Activated T-helper 17 cell treated with anti-CD3 and anti-CD28 coated beads, Interleukin-2, amount 50 U/mL, for 72 hours (primary cell): Measurements from ENCODE around the gene SEC22C. TPM values are rescaled to one million over a fixed set of nuclear protein-coding genes. Genes with fewer than 3 reads are reported as not detected.
"Not testable (repeated sequence)": the region's sequence is repeated elsewhere in the genome, so short reads cannot be mapped to it uniquely, and the experiment has no call there.

Experiments used
- ATAC-seq: fragments of 150-1000 bp; cut with Tn5 transposase; replicated peaks from 2 replicates; pipeline ENCODE4 v1.10.0; 2021; ENCODE audit warnings: mild to moderate bottlenecking, moderate library complexity
- H3K27ac Mint-ChIP-seq: one replicate; pipeline ENCODE4 v1.8.0; 2022; ENCODE audit warnings: mixed read lengths
- H3K27me3 Mint-ChIP-seq: one replicate; pipeline ENCODE4 v1.8.0; 2022; ENCODE audit warnings: mixed read lengths
- H3K36me3 Mint-ChIP-seq: one replicate; pipeline ENCODE4 v1.8.0; 2022; ENCODE audit warnings: low read depth, mild to moderate bottlenecking, mixed read lengths
- H3K4me1 Mint-ChIP-seq: one replicate; pipeline ENCODE4 v1.8.0; 2022; ENCODE audit warnings: mixed read lengths
- H3K4me3 Mint-ChIP-seq: one replicate; pipeline ENCODE4 v1.8.0; 2022; ENCODE audit warnings: mild to moderate bottlenecking, mixed read lengths
- H3K9me3 Mint-ChIP-seq: one replicate; pipeline ENCODE4 v1.8.0; 2022; ENCODE audit warnings: mixed read lengths
- total RNA-seq, 2 donors: library from RNA; stranded (reverse); gene quantifications; one replicate each; pipeline ENCODE4 v1.2.3, GENCODE V29; 2022

The SEC22C gene
- total RNA-seq, 2 donors from 2014 or later: 32.3 to 46.9 TPM

GRCh38 chr3:42556817-42557216, 24.9 kb downstream of the SEC22C start:
- not testable (repeated sequence) for H3K27me3 Mint-ChIP-seq, H3K9me3 Mint-ChIP-seq
- H3K36me3 Mint-ChIP-seq: peaks cover 87% of the 10 kb centered on the region
- H3K27ac Mint-ChIP-seq: peak overlapping the region; percentile 96
- peaks cover 20% of the 10 kb centered on the region for H3K4me1 Mint-ChIP-seq
- peak overlapping the region; percentile 74 for H3K4me3 Mint-ChIP-seq
- ATAC-seq: peak; percentile 13

GRCh38 chr3:42556089-42556632, 25.6 kb downstream of the SEC22C start:
- ATAC-seq: peak; percentile 98
- Mint-ChIP-seq H3K9me3 (no peaks in the 10 kb centered on the region), H3K27me3 (no peaks in the 10 kb centered on the region), H3K4me1 (peaks cover 20% of the 10 kb centered on the region), H3K4me3 (peak overlapping the region; percentile 74), H3K36me3 (peaks cover 86% of the 10 kb centered on the region), H3K27ac (peak overlapping the region; percentile 96)

- Mint-ChIP-seq H3K4me1 (peaks cover 24% of the 10 kb centered on the region), H3K27me3 (no peaks in the 10 kb centered on the region), H3K36me3 (peaks cover 76% of the 10 kb centered on the region), H3K4me3 (no peak overlapping the region), H3K27ac (peak overlapping the region; percentile 18), H3K9me3 (no peaks in the 10 kb centered on the region)
- no peak for ATAC-seq
Measured at GRCh38 chr3:42552830-42553229, 28.9 kb downstream of the SEC22C start.

GRCh38 chr3:42550250-42550649, 31.5 kb downstream of the SEC22C start:
- peaks cover 13% of the 10 kb centered on the region for H3K4me1 Mint-ChIP-seq
- H3K27ac Mint-ChIP-seq: no peak overlapping the region
- H3K27me3 Mint-ChIP-seq: no peaks in the 10 kb centered on the region
- peaks cover 50% of the 10 kb centered on the region for H3K36me3 Mint-ChIP-seq
- ATAC-seq: peak; percentile 59
- no peaks in the 10 kb centered on the region for H3K9me3 Mint-ChIP-seq
- no peak overlapping the region for H3K4me3 Mint-ChIP-seq

- Mint-ChIP-seq H3K27ac (no peak overlapping the region), H3K9me3 (no peaks in the 10 kb centered on the region), H3K27me3 (no peaks in the 10 kb centered on the region), H3K4me1 (peaks cover 13% of the 10 kb centered on the region), H3K36me3 (peaks cover 40% of the 10 kb centered on the region), H3K4me3 (no peak overlapping the region)
- no peak for ATAC-seq
Measured at GRCh38 chr3:42549131-42549530, 32.6 kb downstream of the SEC22C start.

GRCh38 chr3:42547401-42547945, 34.3 kb downstream of the SEC22C start:
- no peaks in the 10 kb centered on the region for H3K9me3 Mint-ChIP-seq
- H3K36me3 Mint-ChIP-seq: peaks cover 23% of the 10 kb centered on the region
- peaks cover 5% of the 10 kb centered on the region for H3K4me1 Mint-ChIP-seq
- no peak overlapping the region for H3K27ac Mint-ChIP-seq
- ATAC-seq: peak; percentile 85
- no peaks in the 10 kb centered on the region for H3K27me3 Mint-ChIP-seq
- no peak overlapping the region for H3K4me3 Mint-ChIP-seq

- peaks cover 17% of the 10 kb centered on the region for H3K36me3 Mint-ChIP-seq
- peaks cover 5% of the 10 kb centered on the region for H3K4me1 Mint-ChIP-seq
- no peaks in the 10 kb centered on the region for H3K9me3 Mint-ChIP-seq
- H3K4me3 Mint-ChIP-seq: no peak overlapping the region
- no peak for ATAC-seq
- no peak overlapping the region for H3K27ac Mint-ChIP-seq
- no peaks in the 10 kb centered on the region for H3K27me3 Mint-ChIP-seq
Measured at GRCh38 chr3:42546691-42547213, 35.0 kb downstream of the SEC22C start.

- Mint-ChIP-seq H3K27me3 (no peaks in the 10 kb centered on the region), H3K36me3 (peaks cover 5% of the 10 kb centered on the region), H3K9me3 (no peaks in the 10 kb centered on the region), H3K4me1 (peaks cover 2% of the 10 kb centered on the region), H3K27ac (no peak overlapping the region), H3K4me3 (no peak overlapping the region)
- no peak for ATAC-seq
Measured at GRCh38 chr3:42545284-42545900, 36.4 kb downstream of the SEC22C start.

- ATAC-seq: no peak
- Mint-ChIP-seq H3K27ac (no peak overlapping the region), H3K9me3 (no peaks in the 10 kb centered on the region), H3K4me3 (no peak overlapping the region), H3K27me3 (no peaks in the 10 kb centered on the region), H3K4me1 (peaks cover 5% of the 10 kb centered on the region), H3K36me3 (no peaks in the 10 kb centered on the region)
Measured at GRCh38 chr3:42544492-42545283, 37.1 kb downstream of the SEC22C start.

GRCh38 chr3:42541079-42541478, 40.7 kb downstream of the SEC22C start:
- Mint-ChIP-seq H3K9me3 (no peaks in the 10 kb centered on the region), H3K36me3 (no peaks in the 10 kb centered on the region), H3K4me3 (no peak overlapping the region), H3K27me3 (no peaks in the 10 kb centered on the region), H3K27ac (peak overlapping the region; percentile 10), H3K4me1 (peaks cover 7% of the 10 kb centered on the region)
- ATAC-seq: no peak

- Mint-ChIP-seq H3K4me1 (peaks cover 7% of the 10 kb centered on the region), H3K4me3 (no peak overlapping the region), H3K27ac (peak overlapping the region; percentile 52), H3K27me3 (no peaks in the 10 kb centered on the region), H3K9me3 (no peaks in the 10 kb centered on the region), H3K36me3 (no peaks in the 10 kb centered on the region)
- ATAC-seq: peak; percentile 72
Measured at GRCh38 chr3:42539871-42540714, 41.7 kb downstream of the SEC22C start.

GRCh38 chr3:42537350-42537749, 44.4 kb downstream of the SEC22C start:
- Mint-ChIP-seq H3K4me3 (no peak overlapping the region), H3K9me3 (no peaks in the 10 kb centered on the region), H3K4me1 (peaks cover 21% of the 10 kb centered on the region), H3K27ac (no peak overlapping the region), H3K27me3 (no peaks in the 10 kb centered on the region), H3K36me3 (no peaks in the 10 kb centered on the region)
- ATAC-seq: no peak

- Mint-ChIP-seq H3K27ac (no peak overlapping the region), H3K4me1 (peaks cover 31% of the 10 kb centered on the region), H3K27me3 (no peaks in the 10 kb centered on the region), H3K4me3 (no peak overlapping the region), H3K9me3 (no peaks in the 10 kb centered on the region), H3K36me3 (no peaks in the 10 kb centered on the region)
- peak; percentile 43 for ATAC-seq
Measured at GRCh38 chr3:42535981-42536784, 45.6 kb downstream of the SEC22C start.
